Measurements from ENCODE around the gene IFNA7.
"Not testable (repeated sequence)": the region's sequence is repeated elsewhere in the genome, so short reads cannot be mapped to it uniquely, and the experiment has no call there.

The IFNA7 gene

GRCh38 chr9:21174671-21175070 lies 27.3 kb downstream of the IFNA7 start:
- no peak for DNase-seq

GRCh38 chr9:21172156-21172555 lies 29.8 kb downstream of the IFNA7 start:
- no peak for DNase-seq

GRCh38 chr9:21171351-21171750 lies 30.7 kb downstream of the IFNA7 start:
- no peak for DNase-seq

GRCh38 chr9:21166560-21166959 lies 35.4 kb downstream of the IFNA7 start, which contains the start of gene IFNA21:
IFNA21 (minus strand) TSS chr9:21166660; CDS start chr9:21166612, 48 bp downstream.
- DNase-seq: not testable (repeated sequence)

- DNase-seq: no peak
Measured at GRCh38 chr9:21165516-21165915, 36.5 kb downstream of the IFNA7 start.

GRCh38 chr9:21160178-21160577 lies 41.8 kb downstream of the IFNA7 start:
- no peak for DNase-seq

- DNase-seq: no peak
Measured at GRCh38 chr9:21155501-21155900, 46.5 kb downstream of the IFNA7 start.

- no peak for DNase-seq
Measured at GRCh38 chr9:21154018-21154608, 47.9 kb downstream of the IFNA7 start.

- no peak for DNase-seq
Measured at GRCh38 chr9:21153336-21154017, 48.5 kb downstream of the IFNA7 start.

Data from activated effector memory CD4-positive, alpha-beta T cell treated with anti-CD3 and anti-CD28 coated beads, Interleukin-2, amount 50 U/mL, for 16 hours (primary cell).